Keratinocyte (primary cell): Measurements from ENCODE around the gene DNAJB13. TPM values are rescaled to one million over a fixed set of nuclear protein-coding genes. Genes with fewer than 3 reads are reported as not detected.

Experiments
- DNase-seq: peaks from one replicate; pipeline ENCODE4 v3.0.0-alpha.2; 2011; ENCODE audit warnings: low read depth, missing footprints, low spot score
- FAIRE-seq: peaks from 2 replicates; lab custom pipeline; 2011; peaks lifted over from hg19 to GRCh38; lab: Jason Lieb, UNC
- H2AFZ ChIP-seq: 2 replicates; pipeline ENCODE4 v1.6.0; 2012; ENCODE audit warnings: low read length, control low read depth, inconsistent platforms; ENCODE audit not compliant: control insufficient read depth
- H3K27ac ChIP-seq: 2 replicates; pipeline ENCODE4 v1.5.1; 2011; ENCODE audit warnings: low read length; ENCODE audit not compliant: control insufficient read depth, insufficient read depth
- H3K27me3 ChIP-seq: 3 replicates; pipeline ENCODE4 v1.6.0; 2011; ENCODE audit warnings: low read length; ENCODE audit not compliant: control insufficient read depth, insufficient read depth; ENCODE audit errors: extremely low read depth
- H3K36me3 ChIP-seq, 2 experiments: 2 replicates in 1 of 2; 3 replicates in 1 of 2; pipeline ENCODE4 v1.5.1; 2011; ENCODE audit warnings: low read length in 2 of 2, mild to moderate bottlenecking in 1 of 2; ENCODE audit not compliant: control insufficient read depth in 2 of 2, insufficient read depth in 2 of 2; ENCODE audit errors: extremely low read depth in 1 of 2
- H3K4me1 ChIP-seq: 3 replicates; pipeline ENCODE4 v1.5.1; 2011; ENCODE audit warnings: low read length; ENCODE audit not compliant: control insufficient read depth, insufficient read depth; ENCODE audit errors: extremely low read depth
- H3K4me2 ChIP-seq: 3 replicates; pipeline ENCODE4 v1.6.0; 2011; ENCODE audit warnings: low read depth, low read length; ENCODE audit not compliant: control insufficient read depth, insufficient read depth; ENCODE audit errors: extremely low read depth
- H3K4me3 ChIP-seq, 3 experiments: fragments of 200-600 bp in 1 of 3; sonication (generic) in 1 of 3; 2 replicates in 2 of 3; 3 replicates in 1 of 3; pipeline ENCODE4 v1.5.1; 2011 to 2016; ENCODE audit warnings: low read length in 3 of 3, mild to moderate bottlenecking in 3 of 3, control low read depth in 2 of 3, inconsistent platforms in 1 of 3, low read depth in 1 of 3, mixed read lengths in 1 of 3, mixed run types in 1 of 3, moderate library complexity in 1 of 3; ENCODE audit not compliant: control insufficient read depth in 2 of 3, insufficient read depth in 2 of 3; ENCODE audit errors: extremely low read depth in 1 of 3
- H3K79me2 ChIP-seq: 2 replicates; pipeline ENCODE4 v1.6.0; 2012; ENCODE audit warnings: low read length; ENCODE audit not compliant: control insufficient read depth, insufficient read depth
- H3K9ac ChIP-seq: 3 replicates; pipeline ENCODE4 v1.6.0; 2011; ENCODE audit warnings: low read length; ENCODE audit not compliant: control insufficient read depth, insufficient read depth; ENCODE audit errors: extremely low read depth
- H3K9me1 ChIP-seq: 3 replicates; pipeline ENCODE4 v1.6.0; 2011; ENCODE audit warnings: low read length; ENCODE audit not compliant: control insufficient read depth, insufficient read depth; ENCODE audit errors: extremely low read depth
- H3K9me3 ChIP-seq: 2 replicates; pipeline ENCODE4 v1.5.1; 2012; ENCODE audit warnings: low read depth, low read length; ENCODE audit not compliant: control insufficient read depth
- H4K20me1 ChIP-seq: 3 replicates; pipeline ENCODE4 v1.6.0; 2011; ENCODE audit warnings: low read length; ENCODE audit not compliant: control insufficient read depth, insufficient read depth; ENCODE audit errors: extremely low read depth
- CTCF ChIP-seq, 3 experiments: IDR thresholded peaks in 1 of 3; conservative IDR thresholded peaks in 1 of 3; optimal IDR thresholded peaks in 1 of 3; 2 replicates in 2 of 3; 3 replicates in 1 of 3; pipeline versions ENCODE3 to v1.5.1; 2011; ENCODE audit warnings: low read length in 3 of 3, mild to moderate bottlenecking in 3 of 3, moderate library complexity in 2 of 3, control low read depth in 1 of 3, inconsistent platforms in 1 of 3; ENCODE audit not compliant: insufficient read depth in 2 of 3; ENCODE audit errors: extremely low read depth in 1 of 3
- EZH2 ChIP-seq: IDR thresholded peaks from one replicate; pipeline ENCODE4 v1.6.1; 2012; ENCODE audit warnings: inconsistent platforms, mild to moderate bottlenecking, low read length, moderate library complexity
- dilution Hi-C: fragments of 300-500 bp; cut with MboI; formaldehyde crosslinking; loops from one replicate; pipeline ENCODE4 v1.7.0; 2020; ENCODE audit warnings: low sequenced_read_pairs; ENCODE audit not compliant: extremely low pct_ligation_motif_present
- polyA plus RNA-seq, 5 experiments: library from polyadenylated mRNA; depleted of rRNA in 3 of 5; stranded (reverse) in 3 of 5; stranded (forward) in 1 of 5; unstranded in 1 of 5; fragments of >200 nt; gene quantifications; 1 replicate in 1 of 5; 2 replicates in 3 of 5; 3 replicates in 1 of 5; pipeline versions ENCODE4 v1.2.1 to v1.2.3, GENCODE V29; 2011 to 2012; ENCODE audit warnings: missing spikeins in 2 of 5, low read depth in 1 of 5, low replicate concordance in 1 of 5

Gene DNAJB13
- polyA plus RNA-seq, 1 donor (not counting 4 experiments of a cell fraction or from before 2014, with no cell fraction given) = 0.09 TPM

GRCh38 chr11:73974604-73975478, 24.0 kb downstream of the DNAJB13 start:
- DNase-seq = no peak
- Histone ChIP-seq H3K4me3 (no peak overlapping the region), H3K4me1 (peaks cover 9% of the 10 kb centered on the region), H3K27me3 (no peaks in the 10 kb centered on the region), H3K27ac (no peak overlapping the region), H3K79me2 (no peaks in the 10 kb centered on the region), H3K4me2 (no peak overlapping the region), H3K9me1 (no peaks in the 10 kb centered on the region), H3K36me3 (no peaks in the 10 kb centered on the region), H4K20me1 (no peaks in the 10 kb centered on the region), H3K9ac (no peak overlapping the region), H3K9me3 (no peaks in the 10 kb centered on the region), H2AFZ (no peak overlapping the region)
- dilution Hi-C loops = no loop called here
- no peak for FAIRE-seq
- TF ChIP-seq CTCF (optimal IDR thresholded peaks at IDR 0.05 in 1 of 3, IDR thresholded peaks at IDR 0.05 in 1 of 3, conservative IDR thresholded peaks at IDR 0.05 in 1 of 3; ENCODE audit: extremely low read depth in 1 of 3, insufficient read depth in 2 of 3, low read length in 3 of 3) (no peak), EZH2 (no peak)

- no peak overlapping the region for H3K9ac ChIP-seq
- no peak overlapping the region for H2AFZ ChIP-seq
- no peaks in the 10 kb centered on the region for H4K20me1 ChIP-seq
- no peak for TF ChIP-seq CTCF (optimal IDR thresholded peaks at IDR 0.05 in 1 of 3, IDR thresholded peaks at IDR 0.05 in 1 of 3, conservative IDR thresholded peaks at IDR 0.05 in 1 of 3; ENCODE audit: extremely low read depth in 1 of 3, insufficient read depth in 2 of 3, low read length in 3 of 3)
- no peak for TF ChIP-seq EZH2
- H3K36me3 ChIP-seq = no peaks in the 10 kb centered on the region
- no peaks in the 10 kb centered on the region for H3K27me3 ChIP-seq
- FAIRE-seq = no peak
- no peak overlapping the region for H3K4me3 ChIP-seq
- no peak for DNase-seq
- H3K4me2 ChIP-seq = no peak overlapping the region
- no peaks in the 10 kb centered on the region for H3K9me1 ChIP-seq
- no peak overlapping the region for H3K27ac ChIP-seq
- no peaks in the 10 kb centered on the region for H3K9me3 ChIP-seq
- dilution Hi-C loops = no loop called here
- no peaks in the 10 kb centered on the region for H3K79me2 ChIP-seq
- peaks cover 14% of the 10 kb centered on the region for H3K4me1 ChIP-seq
Measured at GRCh38 chr11:73975479-73975757, 24.6 kb downstream of the DNAJB13 start.
